GM21381 (cell line): ENCODE measurements around the gene ARL6IP4.

Experiments used
- ATAC-seq: cut with Tn5 transposase; IDR thresholded peaks from one replicate; pipeline ENCODE4 v1.9.1; 2021; ENCODE audit warnings: mild to moderate bottlenecking, moderate library complexity; ENCODE audit not compliant: unreplicated experiment

The ARL6IP4 gene

DNA sequence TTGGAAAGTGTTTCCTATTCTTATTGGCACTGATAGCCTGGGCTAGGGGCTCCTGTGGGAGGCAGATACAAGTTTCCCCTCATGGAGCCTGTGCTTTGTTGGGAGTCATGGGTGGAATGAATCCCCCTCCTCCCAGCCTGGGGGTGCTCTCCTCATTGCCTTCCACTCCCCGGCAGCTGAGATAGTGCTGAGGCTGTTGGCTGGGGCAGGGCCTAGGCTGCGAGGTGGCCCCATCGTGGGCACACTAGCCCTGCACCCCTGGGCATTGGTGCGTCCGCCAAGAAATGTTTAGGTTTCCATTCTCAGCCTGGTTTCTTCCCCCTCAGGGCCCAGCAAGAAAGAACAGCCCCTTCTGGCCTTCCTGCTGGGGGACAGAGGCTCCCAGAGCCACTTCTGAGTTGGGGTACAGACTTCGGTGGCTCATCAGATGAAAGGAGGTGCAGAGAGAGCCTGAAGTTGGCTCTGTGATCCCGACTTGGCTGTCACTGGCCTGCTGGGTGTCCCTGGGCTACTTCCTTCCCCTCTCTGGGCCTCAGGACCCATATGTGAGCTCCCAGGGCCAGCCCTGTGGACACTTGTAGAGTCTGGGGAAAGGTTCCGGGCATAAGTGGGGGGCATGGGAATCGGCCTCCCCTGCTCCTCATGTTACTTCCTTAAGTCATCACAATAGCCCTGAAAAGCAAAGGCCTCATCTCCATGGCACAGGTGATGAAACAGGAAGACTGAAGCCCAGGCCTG lies 2.7 kb upstream of the ARL6IP4 start:
- no peak for ATAC-seq

DNA sequence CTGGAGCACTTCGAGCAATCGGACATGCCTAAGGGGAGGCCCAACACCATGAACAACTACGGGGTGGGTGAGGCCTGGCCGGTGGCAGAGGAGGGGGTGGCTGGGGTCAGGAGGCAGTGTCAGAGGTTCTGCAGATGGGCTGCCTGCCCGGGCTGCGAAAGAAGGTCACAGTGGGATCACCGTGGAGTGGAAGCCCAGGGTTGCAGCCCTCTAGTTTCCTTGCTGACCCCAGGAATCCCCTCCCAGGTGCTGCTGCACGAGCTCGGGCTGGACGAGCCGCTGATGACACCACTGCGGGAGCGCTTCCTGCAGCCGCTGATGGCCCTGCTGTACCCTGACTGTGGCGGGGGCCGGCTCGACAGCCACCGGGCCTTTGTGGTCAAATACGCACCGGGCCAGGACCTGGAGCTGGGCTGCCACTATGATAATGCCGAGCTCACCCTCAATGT lies 1.9 kb upstream of the ARL6IP4 start:
- ATAC-seq = no peak

DNA sequence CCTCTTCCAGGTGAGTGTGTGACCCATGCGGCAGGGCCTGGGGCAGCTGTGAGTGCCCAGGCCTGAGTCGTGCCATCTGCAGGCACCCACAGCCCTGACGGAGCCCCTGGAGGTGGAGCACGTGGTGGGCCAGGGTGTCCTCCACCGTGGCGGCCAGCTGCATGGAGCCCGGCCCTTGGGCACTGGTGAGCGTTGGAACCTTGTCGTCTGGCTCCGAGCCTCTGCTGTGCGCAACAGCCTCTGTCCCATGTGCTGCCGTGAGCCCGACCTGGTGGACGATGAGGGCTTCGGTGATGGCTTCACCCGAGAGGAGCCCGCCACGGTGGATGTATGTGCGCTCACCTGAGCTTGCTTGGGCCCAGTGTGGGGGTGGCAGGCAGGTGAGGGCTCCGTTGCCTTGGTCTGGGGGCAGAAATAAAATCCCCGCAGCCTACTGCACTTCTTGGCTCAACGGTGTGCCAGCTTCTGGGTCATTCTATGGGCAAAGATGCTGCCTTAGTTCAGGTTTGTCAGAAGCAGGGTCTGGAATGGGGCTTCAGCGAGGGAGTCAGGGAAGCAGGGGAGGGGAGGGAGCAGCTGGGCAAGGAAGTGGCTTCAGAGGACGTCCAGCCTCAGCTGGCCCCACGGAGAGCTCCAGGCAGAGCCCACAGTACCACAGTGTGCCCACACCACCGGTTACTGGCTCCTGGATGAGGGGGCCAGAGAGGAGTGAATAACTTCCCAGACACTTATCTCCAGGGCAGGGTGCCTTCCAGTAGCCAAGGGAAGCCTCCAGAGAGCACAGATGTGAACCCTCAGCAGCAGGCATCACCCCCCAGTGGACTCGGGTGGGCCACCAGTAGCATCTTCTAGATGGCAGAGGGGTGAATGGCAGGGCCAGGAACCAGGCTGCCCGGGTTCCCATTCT lies 1.2 kb upstream of the ARL6IP4 start:
- ATAC-seq = no peak

DNA sequence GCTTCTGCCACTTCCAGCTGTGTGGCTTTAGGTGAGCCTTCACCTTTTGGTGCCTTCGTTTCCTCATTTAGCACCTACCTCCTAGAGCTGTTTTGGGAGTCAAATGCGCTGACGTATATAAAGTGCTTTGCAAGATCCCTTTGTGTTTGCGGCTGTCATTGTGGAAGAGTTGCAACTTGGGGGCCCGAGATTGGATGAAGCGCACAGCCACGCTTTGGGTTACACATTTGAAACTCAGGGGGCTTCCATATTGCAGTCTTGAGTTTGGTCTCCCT lies 636 bp upstream of the ARL6IP4 start:
- ATAC-seq = no peak

DNA sequence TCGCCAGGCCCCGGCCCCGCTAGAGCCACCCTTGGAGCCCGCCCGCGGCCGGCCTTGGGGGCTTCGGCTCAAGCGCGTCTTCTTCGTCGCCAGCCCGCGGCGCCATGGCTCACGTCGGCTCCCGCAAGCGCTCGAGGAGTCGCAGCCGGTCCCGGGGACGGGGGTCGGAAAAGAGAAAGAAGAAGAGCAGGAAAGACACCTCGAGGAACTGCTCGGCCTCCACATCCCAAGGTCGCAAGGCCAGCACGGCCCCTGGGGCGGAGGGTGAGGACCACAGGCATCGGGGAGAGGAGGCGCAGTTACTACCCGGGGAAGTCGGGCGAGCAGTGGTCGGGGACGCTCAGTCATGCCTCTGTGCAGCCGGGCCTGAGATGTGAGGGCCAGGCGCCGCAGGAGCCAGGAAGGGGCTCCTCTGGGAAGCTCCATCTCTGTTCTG lies 573 bp downstream of the ARL6IP4 start:
- no peak for ATAC-seq

DNA sequence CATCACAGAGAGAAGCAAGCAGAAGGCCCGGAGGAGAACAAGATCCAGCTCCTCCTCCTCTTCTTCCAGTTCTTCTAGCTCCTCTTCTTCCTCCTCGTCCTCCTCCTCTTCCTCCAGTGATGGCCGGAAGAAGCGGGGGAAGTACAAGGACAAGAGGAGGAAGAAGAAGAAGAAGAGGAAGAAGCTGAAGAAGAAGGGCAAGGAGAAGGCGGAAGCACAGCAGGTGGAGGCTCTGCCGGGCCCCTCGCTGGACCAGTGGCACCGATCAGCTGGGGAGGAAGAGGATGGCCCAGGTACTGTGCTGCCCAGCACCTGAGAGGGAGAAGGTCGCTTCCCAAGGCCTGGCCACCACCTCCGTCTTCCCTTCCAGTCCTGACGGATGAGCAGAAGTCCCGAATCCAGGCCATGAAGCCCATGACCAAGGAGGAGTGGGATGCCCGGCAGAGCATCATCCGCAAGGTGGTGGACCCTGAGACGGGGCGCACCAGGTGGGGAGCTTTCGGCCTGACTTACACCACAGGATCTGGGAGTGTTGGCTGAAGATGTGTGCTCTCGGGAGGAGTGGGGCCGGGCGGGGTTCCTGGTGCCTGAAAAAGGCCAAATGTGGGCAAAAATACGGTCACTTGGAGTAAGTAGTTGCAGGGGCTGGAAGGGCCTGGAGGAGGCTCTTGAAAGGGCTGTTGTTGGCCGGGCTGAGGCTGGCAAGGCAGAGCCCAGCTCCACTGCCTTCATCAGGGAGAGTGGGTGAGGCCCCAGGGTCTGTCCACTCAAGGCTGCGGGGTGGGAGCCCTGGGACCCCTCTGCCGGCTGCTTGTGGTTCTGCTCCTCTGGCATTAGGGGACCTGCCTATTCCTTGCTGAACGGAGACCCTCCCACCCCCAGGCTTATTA lies 1.4 kb downstream of the ARL6IP4 start:
- no peak for ATAC-seq

DNA sequence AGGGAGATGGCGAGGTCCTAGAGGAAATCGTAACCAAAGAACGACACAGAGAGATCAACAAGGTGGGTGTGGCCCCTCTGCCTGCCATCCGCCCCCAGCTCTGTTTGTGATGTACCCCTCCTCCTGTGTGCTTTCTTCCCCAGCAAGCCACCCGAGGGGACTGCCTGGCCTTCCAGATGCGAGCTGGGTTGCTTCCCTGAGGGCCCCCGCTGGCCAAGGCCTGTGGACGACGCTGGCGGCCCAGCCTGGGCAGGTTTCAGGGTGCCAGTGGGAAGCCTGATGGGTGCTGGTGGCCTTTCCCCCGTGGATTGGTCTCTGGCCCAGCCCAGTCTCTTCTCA lies 2.0 kb downstream of the ARL6IP4 start:
- no peak for ATAC-seq

DNA sequence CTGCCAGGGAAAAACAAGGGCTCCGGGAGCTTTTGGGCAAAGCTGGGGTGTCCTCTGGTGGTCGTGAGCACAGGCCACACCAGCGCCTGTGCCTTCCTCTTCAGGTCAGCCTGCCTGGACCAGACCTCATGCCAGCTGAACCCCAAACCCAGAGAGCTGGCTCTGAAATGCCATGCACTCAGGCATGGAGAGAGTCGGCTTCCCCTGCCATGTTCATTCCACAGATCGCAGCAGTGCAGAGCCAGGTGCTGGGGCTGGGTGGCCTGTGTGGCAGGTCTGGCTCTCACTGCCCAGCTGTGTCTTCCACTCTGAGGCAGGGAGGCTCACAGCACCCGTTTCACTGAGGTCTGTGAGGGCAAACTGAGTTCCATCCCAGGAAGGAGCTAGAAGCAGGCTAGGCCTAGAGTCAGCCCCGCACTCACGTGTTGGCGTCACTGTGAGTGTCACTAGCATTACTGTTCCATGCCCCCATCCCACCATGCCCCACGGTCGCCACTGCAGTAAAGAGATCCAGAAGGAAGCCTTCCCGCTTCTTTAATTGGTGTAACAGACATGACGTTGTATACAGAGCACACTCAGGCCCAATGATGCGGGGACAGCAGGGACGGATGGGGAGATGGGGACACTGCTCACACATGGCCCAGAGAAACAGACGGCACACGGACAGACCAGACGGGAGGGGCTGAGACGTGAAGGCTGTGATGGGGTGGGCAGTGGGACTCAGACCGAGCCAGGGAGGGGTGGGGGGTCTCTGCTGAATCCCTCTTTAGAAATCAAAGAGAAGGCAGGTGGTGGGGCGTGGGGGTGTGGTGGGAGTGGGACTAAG lies 2.7 kb downstream of the ARL6IP4 start:
- no peak for ATAC-seq

DNA sequence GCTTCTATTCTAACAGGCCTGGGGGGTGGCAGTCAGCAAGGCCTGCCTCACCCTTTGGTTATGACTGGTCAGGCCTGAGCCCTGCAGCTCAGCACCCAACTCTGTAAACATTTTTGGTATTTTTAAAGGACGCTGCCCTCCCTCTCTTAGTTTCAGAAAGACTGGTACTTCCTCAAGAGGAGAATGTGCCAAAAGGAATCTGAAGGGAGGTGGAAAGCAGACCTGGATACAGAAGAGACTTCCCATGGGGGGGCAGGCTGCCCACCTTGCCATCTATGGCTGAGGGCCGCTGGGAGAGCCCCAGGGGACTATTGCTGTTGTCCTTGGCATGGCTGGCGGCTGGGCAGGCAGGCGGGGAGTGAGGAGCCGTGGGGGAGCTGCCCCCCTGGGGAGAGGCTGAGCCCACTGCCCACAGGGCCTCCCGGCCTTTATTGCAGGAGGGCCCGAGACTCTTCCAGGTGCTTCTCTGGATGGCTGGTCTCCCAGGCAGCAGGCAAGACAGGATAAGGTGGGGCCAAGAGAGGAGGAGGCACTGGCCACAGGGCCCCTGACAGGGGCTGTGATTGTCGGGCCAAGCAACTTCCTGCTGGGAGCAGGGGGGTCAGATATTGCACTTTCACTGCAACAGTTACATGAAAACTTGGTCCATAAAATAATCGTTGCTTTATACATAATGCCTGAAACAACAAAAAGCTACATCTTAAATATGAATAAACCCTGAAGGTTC lies 3.5 kb downstream of the ARL6IP4 start:
- ATAC-seq = no peak

DNA sequence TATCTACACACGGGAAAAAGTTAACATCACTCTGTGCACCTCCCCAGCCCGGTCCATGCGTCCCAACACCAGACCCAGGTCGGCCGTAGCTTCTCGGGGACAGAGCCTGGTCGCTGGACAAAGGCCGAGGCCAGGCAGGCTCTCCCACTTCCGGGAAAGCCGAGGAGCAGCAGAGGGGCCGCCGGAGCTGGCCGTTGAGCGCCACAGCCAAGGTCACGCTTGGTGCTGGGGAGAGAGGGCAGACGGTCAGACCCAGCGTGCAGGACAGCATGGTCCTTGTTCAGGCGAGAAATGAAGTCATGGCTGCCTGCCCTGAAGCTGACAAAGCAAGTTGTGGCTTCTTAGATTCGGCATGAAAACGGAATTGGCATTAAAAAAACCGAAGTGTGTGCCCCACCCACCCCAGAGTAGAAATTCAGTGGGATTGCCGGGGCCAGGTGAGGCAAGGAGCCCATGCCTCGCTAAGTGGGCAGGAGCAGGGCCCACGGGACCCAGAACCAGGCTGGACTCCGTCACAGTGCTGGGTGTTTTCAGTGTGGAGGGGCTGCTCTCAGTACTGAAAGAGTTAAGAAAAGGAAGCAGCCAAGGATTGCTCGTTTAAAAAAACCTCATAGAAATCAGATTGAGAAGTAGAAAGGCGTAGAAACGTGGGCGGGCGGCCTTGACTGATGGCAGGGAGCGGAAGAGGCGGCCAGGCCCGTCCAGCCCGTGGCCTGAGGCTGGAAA lies 4.3 kb downstream of the ARL6IP4 start:
- no peak for ATAC-seq

DNA sequence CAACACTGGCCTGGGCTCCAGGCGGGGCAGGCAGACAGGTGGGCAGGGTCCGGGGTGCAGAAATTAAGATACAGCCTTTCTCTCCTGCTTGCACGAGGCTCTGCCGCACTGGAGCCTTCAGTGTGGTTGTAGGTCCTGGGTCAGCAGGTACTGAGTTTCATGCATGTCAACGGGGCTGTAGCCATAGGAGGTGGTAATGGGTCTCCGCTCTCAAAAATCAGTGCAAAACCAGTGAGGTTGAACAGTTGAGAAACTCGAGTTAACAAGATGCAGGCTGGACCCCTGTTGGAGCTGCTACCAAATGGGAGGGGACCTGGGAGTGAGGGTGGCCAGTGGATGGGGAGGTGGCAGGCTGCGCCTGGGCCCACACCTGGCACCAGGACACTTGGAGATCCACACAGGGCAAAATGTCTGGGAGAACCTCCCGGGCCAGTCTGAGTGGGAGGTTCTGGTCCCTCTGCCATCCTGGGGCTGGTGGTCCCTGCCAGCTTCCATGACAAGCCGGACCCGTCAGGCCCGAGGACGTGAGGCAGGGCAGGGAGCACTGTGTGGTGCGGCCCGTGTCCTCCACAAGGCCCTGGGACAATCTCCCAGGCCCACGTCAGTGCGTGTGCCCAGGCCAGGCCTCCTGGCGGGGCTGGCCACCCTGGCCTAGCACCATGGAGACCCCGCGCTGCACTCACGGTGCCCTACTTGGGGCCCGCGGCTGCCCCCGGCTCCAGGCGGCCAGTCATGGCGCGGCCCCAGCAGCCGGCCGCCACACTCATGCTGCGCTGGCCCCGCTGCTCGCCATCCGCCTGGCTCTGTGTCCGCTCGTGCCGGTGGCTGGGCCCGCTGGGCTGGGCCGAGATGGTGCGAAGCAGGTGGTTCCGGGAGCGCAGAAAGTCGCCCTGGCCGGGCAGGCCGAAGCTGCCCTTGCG lies 5.1 kb downstream of the ARL6IP4 start:
- no peak for ATAC-seq

DNA sequence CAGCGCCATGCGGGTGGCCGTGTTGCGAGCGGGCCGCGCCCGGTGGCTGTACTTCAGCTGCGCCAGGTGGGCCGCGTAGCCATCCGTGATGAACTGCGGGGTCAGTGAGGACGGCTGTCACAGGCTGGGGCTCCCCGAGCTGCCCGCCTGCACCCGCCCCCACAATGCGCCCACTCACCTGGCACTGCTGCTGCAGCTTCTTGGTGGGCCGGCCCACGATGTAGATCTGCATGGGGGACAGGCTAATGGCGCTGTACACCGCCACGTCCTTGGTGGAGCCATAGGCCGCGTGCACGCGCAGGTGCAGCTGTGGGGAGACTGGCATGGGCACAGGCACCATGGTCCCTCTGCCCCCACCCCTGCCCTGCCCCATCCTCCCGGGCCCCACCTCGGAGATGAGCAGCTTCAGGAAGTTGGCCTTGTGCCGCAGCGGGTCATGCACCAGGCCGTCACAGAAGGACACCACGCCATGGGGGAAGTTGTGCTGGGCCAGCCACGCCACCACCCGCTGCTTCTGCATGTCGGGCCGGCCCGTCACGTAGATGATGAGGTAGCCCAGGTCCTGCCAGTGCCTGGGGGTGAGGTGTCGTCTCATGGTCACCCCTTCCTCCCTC lies 5.9 kb downstream of the ARL6IP4 start:
- ATAC-seq = no peak

DNA sequence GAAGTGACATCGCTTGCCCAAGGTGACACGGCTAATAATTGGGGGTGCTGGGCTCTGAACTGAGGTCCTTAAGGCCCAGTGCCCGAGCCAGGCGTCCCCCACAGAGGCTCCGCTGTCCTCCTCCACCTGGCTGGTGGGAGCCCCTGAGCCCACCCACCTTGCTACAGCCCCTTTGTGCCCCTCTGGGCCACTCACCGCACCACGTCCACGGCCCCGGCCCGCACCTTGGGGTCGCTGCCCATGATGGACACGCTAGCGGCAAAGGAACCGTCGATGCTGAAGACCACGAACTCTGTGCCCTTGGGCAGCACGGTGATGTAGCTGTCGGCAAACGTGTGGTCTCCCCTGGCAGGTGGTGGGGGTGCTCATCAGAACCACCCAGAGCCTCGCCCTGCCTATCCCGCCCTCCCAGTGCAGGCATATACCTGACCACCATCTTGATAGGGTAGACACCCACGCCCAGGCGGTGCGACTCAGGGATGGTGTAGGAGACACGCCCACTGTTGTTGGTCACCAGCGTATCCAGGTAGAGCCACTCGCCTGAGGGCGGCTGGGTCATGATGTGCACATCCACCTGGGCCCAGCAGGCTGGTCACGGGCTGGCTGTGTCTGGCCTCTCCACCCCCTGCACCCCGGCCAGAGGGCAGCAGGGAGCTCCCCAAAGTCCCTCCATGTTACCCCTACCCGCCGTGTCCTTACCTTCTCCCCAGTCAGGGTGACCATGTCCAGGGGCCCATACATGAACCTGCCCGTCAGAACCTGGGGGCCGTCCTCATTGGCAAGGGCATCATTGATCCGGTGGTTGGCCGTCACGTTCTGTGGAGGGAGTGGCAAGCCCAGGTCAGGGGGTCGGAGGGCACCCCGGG lies 6.8 kb downstream of the ARL6IP4 start:
- ATAC-seq = no peak

DNA sequence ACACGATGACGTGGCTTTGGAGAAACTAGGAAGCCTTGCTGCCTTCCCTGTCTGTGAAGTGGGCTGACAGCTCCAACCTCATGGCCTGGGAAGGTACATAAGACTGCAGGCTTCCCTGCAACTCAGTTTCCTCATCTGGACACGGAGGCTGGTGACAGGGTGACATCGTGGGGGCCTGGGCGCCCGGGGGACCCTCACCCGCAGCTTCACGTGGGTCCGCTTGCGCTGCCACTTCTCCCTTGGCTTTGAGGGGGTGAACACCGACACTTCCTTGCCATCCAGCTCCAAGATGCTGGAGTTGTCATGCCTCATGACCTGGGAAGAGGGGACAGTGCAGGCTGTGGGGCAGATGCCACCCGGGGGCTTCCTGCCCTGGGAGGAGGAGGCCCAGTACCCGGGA lies 7.6 kb downstream of the ARL6IP4 start:
- ATAC-seq = no peak

DNA sequence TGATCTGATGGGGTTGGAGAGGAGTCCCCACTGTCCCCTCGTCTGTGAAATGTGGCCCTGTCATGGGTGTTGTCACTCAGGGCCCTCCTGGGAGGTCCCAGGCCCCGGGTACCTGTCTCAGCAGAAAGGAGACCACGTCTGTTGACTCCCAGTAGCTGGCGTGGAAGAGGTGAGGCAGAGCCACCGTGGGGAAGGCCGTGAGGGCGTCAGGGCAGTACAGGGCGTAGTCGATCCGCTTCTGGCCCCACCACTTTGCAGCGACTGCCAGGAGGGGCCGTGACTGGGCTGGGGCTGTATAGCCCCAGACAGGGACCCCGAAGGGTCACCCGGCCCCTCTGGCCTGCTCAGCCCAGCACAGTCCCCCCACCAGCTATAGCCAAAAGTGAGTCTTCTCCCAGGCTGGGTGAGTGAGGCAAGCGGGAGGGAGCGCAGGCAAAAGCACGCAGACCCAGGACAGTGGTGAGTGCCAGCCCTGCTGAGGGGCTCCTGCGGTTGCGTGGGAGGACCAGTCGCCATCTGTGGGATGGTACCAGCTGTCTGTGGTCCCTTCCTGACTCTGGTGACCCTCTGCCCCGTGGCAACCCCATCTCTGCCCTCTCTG lies 8.2 kb downstream of the ARL6IP4 start:
- no peak for ATAC-seq

DNA sequence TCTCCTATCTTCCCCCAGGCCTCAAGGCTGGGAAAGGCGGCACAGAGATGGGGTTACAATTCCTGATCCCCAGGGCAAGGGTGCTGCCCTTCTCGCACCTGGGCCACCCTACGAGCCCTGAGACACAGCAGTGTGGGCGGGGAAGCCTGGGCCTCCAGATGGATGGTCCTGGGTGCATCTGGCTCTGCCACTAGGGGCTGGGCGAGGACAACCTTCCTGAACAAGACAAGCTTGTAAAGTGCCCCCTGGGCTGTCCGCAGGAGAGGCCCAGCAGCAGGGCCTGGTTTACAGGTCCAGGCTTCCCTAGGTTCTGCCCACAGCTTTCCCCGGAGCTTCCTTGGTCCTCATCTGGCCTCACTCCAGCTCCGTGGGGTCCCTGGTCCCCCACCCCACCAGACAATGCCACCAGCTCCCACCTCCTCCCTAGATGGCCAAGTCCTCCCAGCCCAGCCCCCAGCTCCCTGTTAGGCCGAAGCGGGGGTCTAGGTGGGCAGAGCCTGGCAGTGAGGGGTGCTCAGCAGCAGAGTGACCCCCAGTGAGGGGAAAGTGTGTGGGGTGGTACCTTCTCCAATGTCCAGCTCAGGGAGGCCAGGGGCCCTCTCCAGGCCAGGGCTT lies 8.9 kb downstream of the ARL6IP4 start:
- no peak for ATAC-seq
